C4-2B (cell line): Measurements from ENCODE around the gene TRIM15.

ENCODE experiments used
- ZFX ChIP-seq: fragments of 450-650 bp; IDR thresholded peaks from 2 replicates; pipeline ENCODE4 v1.6.1; 2017
- TF ChIP-seq, protein P1 (sequence below): fragments of 450-650 bp; conservative IDR thresholded peaks from 2 replicates; pipeline ENCODE4 v1.5.1; 2017; ENCODE audit warnings: mild to moderate bottlenecking

DNA sequence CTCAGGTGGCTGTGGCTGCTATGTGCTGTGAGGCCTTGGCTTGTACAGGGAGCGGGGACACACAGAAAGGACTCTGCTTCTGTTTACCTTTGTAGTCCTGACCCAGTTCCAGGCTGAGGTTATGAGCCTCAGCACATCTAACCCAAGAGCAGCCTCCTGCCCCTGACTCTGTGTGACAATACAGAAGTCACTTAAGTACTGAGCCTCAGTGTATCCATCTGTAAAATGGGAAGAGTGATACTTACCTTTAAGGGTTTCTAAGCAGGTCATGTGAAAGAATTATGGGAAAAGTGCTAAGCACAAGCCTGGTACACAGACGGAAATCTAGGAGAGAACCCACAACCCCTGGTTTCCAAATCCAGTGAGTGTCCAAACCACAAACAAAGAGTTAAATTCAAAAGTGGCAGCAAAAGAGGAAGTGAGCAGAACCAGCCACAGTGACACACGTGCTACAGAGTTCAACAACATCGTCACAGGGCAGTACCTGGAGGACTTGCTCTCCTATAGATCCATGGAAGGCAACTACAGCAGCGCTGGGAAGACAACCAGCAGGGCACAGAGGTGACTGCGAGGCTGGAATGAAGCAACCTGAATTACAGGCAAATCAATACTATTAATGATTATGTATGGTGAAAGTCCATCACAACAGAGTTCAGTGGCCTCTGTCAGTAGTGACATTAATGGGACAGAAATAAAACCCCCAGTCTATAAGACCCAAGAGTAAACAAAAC lies 37.4 kb downstream of the TRIM15 start:
- TF ChIP-seq, protein P1, sequence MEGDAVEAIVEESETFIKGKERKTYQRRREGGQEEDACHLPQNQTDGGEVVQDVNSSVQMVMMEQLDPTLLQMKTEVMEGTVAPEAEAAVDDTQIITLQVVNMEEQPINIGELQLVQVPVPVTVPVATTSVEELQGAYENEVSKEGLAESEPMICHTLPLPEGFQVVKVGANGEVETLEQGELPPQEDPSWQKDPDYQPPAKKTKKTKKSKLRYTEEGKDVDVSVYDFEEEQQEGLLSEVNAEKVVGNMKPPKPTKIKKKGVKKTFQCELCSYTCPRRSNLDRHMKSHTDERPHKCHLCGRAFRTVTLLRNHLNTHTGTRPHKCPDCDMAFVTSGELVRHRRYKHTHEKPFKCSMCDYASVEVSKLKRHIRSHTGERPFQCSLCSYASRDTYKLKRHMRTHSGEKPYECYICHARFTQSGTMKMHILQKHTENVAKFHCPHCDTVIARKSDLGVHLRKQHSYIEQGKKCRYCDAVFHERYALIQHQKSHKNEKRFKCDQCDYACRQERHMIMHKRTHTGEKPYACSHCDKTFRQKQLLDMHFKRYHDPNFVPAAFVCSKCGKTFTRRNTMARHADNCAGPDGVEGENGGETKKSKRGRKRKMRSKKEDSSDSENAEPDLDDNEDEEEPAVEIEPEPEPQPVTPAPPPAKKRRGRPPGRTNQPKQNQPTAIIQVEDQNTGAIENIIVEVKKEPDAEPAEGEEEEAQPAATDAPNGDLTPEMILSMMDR, result no peak
- no peak for TF ChIP-seq ZFX
